Coronary artery (tissue), 2 donors: ENCODE data around the gene TMEM132C.

Experiments
- DNase-seq: peaks from one replicate; pipeline ENCODE4 v3.0.0-alpha.2; 2017; ENCODE audit warnings: low spot score
- H3K27ac ChIP-seq, 2 donors: fragments of 200-600 bp; sonication (generic); one replicate each; pipeline ENCODE4 v1.5.1; 2016 to 2019
- H3K4me3 ChIP-seq: fragments of 200-600 bp; sonication (generic); 2 replicates; pipeline ENCODE4 v1.5.1; 2016; ENCODE audit warnings: mild to moderate bottlenecking, moderate library complexity
- TF ChIP-seq, protein P1 (sequence below): fragments of 200-600 bp; sonication (generic); IDR thresholded peaks from one replicate; pipeline ENCODE4 v1.5.1; 2019; ENCODE audit warnings: antibody characterized with exemption

TMEM132C gene

DNA sequence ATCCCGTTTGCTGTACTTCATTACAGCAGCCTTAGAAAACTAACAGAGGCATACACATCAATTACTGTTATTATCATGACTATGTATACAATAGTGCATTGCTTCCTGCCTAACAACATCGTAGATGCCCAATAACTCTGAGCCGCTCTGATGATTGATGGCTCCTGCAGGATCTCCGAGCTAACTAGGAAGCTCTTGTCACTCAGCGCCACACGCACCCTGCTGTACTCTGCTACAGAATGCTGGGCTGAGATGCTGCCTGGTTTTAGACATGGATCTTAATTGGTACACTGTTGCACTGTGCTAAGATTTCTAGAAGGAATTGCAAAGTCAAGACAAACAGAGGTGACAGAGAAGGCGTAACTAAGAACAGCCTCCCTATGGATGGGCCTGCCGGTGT is 387.5 kb downstream of the TMEM132C start:
- TF ChIP-seq, protein P1, sequence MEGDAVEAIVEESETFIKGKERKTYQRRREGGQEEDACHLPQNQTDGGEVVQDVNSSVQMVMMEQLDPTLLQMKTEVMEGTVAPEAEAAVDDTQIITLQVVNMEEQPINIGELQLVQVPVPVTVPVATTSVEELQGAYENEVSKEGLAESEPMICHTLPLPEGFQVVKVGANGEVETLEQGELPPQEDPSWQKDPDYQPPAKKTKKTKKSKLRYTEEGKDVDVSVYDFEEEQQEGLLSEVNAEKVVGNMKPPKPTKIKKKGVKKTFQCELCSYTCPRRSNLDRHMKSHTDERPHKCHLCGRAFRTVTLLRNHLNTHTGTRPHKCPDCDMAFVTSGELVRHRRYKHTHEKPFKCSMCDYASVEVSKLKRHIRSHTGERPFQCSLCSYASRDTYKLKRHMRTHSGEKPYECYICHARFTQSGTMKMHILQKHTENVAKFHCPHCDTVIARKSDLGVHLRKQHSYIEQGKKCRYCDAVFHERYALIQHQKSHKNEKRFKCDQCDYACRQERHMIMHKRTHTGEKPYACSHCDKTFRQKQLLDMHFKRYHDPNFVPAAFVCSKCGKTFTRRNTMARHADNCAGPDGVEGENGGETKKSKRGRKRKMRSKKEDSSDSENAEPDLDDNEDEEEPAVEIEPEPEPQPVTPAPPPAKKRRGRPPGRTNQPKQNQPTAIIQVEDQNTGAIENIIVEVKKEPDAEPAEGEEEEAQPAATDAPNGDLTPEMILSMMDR = no peak
- H3K27ac ChIP-seq = no peak overlapping the region
- DNase-seq = no peak
- no peak overlapping the region for H3K4me3 ChIP-seq

- H3K4me3 ChIP-seq = no peak overlapping the region
- H3K27ac ChIP-seq = no peak overlapping the region
- DNase-seq = no peak
- TF ChIP-seq, protein P1 = no peak
Measured at GRCh38 chr12:128657378-128657777, 390.4 kb downstream of the TMEM132C start.

- DNase-seq = no peak
- Histone ChIP-seq H3K4me3 (no peak overlapping the region), H3K27ac (no peak overlapping the region)
- TF ChIP-seq, protein P1 = no peak
Measured at GRCh38 chr12:128660532-128661225, 393.7 kb downstream of the TMEM132C start.

DNA sequence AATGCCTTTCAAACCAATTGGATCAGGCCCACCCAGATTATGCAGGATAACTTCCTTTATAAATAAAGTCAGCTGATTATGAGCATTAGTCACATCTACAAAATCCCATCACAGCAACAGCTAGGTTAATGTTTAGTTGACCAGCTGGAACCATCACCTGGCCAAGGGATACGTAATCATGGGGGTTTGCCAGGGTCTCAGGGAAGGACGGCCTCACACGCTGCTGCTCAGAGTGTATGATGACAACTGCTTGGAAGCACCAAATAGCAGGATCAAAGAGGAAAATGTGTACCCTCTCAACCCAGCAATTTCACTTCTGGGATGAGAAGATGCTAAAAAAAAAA is 394.2 kb downstream of the TMEM132C start:
- H3K27ac ChIP-seq = no peak overlapping the region
- no peak for DNase-seq
- H3K4me3 ChIP-seq = no peak overlapping the region
- TF ChIP-seq, protein P1 = no peak

DNA sequence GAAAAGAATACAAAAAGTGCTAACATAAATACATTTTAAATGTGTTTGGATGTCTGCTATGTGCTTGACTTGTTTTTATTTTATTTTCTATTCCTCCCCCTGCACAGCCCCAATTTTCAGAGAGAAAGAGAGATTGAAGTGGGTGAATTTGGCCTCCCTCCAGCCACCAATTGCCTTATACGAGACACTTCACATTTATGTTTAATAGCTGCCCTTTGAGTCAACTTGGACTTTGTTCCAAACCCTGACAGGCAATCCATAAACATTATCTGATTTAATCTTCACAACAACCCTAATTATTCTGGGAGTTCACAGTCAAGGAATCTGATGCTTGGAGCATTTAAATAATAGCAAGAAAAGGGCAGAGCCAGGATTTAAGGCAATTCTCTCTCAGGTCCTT is 395.1 kb downstream of the TMEM132C start:
- TF ChIP-seq, protein P1 = no peak

GRCh38 chr12:128664501-128664900 is 397.5 kb downstream of the TMEM132C start:
- no peak for DNase-seq
- H3K27ac ChIP-seq = no peak overlapping the region
- TF ChIP-seq, protein P1 = no peak
- no peak overlapping the region for H3K4me3 ChIP-seq

More for the DNA sequence above, 395.1 kb downstream of the TMEM132C start:
- H3K4me3 ChIP-seq = no peak overlapping the region
- DNase-seq = no peak
- no peak overlapping the region for H3K27ac ChIP-seq

DNA sequence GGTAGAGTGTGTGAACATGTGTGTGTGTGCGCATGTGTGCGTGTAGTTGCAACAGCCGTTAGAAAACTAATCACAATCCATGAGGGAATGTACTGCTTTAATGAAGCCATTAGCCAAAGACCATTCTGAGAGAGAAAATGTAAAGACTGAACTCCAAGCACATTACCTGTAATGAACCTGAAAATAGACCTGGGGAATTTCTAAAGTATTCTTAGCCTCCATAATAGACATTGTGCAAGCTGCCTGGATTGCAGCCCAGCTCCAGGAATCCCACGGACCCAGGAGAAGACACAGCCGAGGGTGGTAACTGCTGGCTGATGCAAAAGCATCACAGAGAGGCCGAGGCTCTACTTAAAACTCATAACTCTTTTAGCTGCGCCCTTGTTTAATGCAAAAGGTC is 400.2 kb downstream of the TMEM132C start:
- H3K27ac ChIP-seq = no peak overlapping the region
- DNase-seq = no peak
- H3K4me3 ChIP-seq = no peak overlapping the region
- TF ChIP-seq, protein P1 = no peak
